Subcutaneous abdominal adipose tissue (tissue), 5 donors: ENCODE results near the gene NOX1.

Source experiments
- H3K27ac ChIP-seq: one replicate; pipeline ENCODE4 v1.7.0; 2013; ENCODE audit warnings: low read depth, mild to moderate bottlenecking, inconsistent platforms, low read length, moderate library complexity
- H3K27me3 ChIP-seq, 5 donors: one replicate each; pipeline ENCODE4 v1.7.0; 2013; ENCODE audit warnings: low read length in 5 of 5, inconsistent platforms in 1 of 5; ENCODE audit not compliant: control insufficient read depth in 5 of 5, insufficient read depth in 4 of 5
- H3K36me3 ChIP-seq, 5 donors: one replicate each; pipeline ENCODE4 v1.7.0; 2013; ENCODE audit warnings: low read length in 5 of 5; ENCODE audit not compliant: control insufficient read depth in 5 of 5, insufficient read depth in 5 of 5
- H3K4me1 ChIP-seq, 5 donors: one replicate each; pipeline ENCODE4 v1.7.0; 2013; ENCODE audit warnings: low read length in 5 of 5, mild to moderate bottlenecking in 3 of 5, moderate library complexity in 1 of 5; ENCODE audit not compliant: control insufficient read depth in 5 of 5, insufficient read depth in 5 of 5
- H3K4me3 ChIP-seq, 5 donors: one replicate each; pipeline ENCODE4 v1.7.0; 2013; ENCODE audit warnings: low read length in 5 of 5, low read depth in 1 of 5
- H3K9ac ChIP-seq, 5 donors: one replicate each; pipeline ENCODE4 v1.7.0; 2013; ENCODE audit warnings: low read length in 5 of 5, mild to moderate bottlenecking in 4 of 5, moderate library complexity in 3 of 5
- H3K9me3 ChIP-seq, 5 donors: one replicate each; pipeline ENCODE4 v1.7.0; 2013; ENCODE audit warnings: low read length in 5 of 5; ENCODE audit not compliant: control insufficient read depth in 5 of 5
- donor health status: healthy.
- donor health status: healthy.
- donor health status: healthy.
- donor health status: healthy.
- donor health status: healthy.

The NOX1 gene

GRCh38 chrX:100874325-100874724 lies at the start of gene NOX1:
Gene NOX1, minus strand, starts transcription at chrX:100874359. Its CDS starts 220 bp downstream, at chrX:100874139.
- no peaks in the 10 kb centered on the region for H3K9me3 ChIP-seq
- no peak within 1 kb of the TSS for H3K27ac ChIP-seq
- H3K4me3 ChIP-seq: no peak within 1 kb of the TSS
- H3K27me3 ChIP-seq: peaks cover 0 to 16% (median 3%) of the 10 kb centered on the region in 5 donors
- H3K36me3 ChIP-seq: no peaks in the 10 kb centered on the region
- no peak within 1 kb of the TSS for H3K9ac ChIP-seq
- no peaks in the 10 kb centered on the region for H3K4me1 ChIP-seq

GRCh38 chrX:100915562-100915961 lies 41.4 kb upstream of the NOX1 start:
- Histone ChIP-seq H3K4me3 (no peak overlapping the region), H3K4me1 (no peaks in the 10 kb centered on the region), H3K9ac (no peak overlapping the region), H3K36me3 (no peaks in the 10 kb centered on the region), H3K27ac (no peak overlapping the region), H3K9me3 (no peaks in the 10 kb centered on the region), H3K27me3 (peaks cover 0 to 8% (median 0%) of the 10 kb centered on the region in 5 donors)

- no peak overlapping the region for H3K9ac ChIP-seq
- no peaks in the 10 kb centered on the region for H3K4me1 ChIP-seq
- H3K27me3 ChIP-seq: peaks cover 0 to 10% (median 2%) of the 10 kb centered on the region in 5 donors
- no peak overlapping the region for H3K4me3 ChIP-seq
- no peak overlapping the region for H3K27ac ChIP-seq
- no peaks in the 10 kb centered on the region for H3K36me3 ChIP-seq
- no peaks in the 10 kb centered on the region for H3K9me3 ChIP-seq
Measured at GRCh38 chrX:100913111-100913510, 39.0 kb upstream of the NOX1 start.

- Histone ChIP-seq H3K27me3 (peaks cover 0 to 10% (median 2%) of the 10 kb centered on the region in 5 donors), H3K27ac (no peak overlapping the region), H3K4me1 (no peaks in the 10 kb centered on the region), H3K4me3 (no peak overlapping the region), H3K9ac (no peak overlapping the region), H3K36me3 (no peaks in the 10 kb centered on the region), H3K9me3 (no peaks in the 10 kb centered on the region)
Measured at GRCh38 chrX:100911731-100912130, 37.6 kb upstream of the NOX1 start.

- H3K9me3 ChIP-seq: peaks cover 0 to 10% (median 3%) of the 10 kb centered on the region in 5 donors
- H3K27ac ChIP-seq: no peak overlapping the region
Measured at GRCh38 chrX:100905620-100906019, 31.5 kb upstream of the NOX1 start.

GRCh38 chrX:100904433-100904832 lies 30.3 kb upstream of the NOX1 start:
- H3K9me3 ChIP-seq: peaks cover 0 to 10% (median 3%) of the 10 kb centered on the region in 5 donors
- H3K36me3 ChIP-seq: no peaks in the 10 kb centered on the region
- H3K27ac ChIP-seq: no peak overlapping the region
- no peaks in the 10 kb centered on the region for H3K4me1 ChIP-seq
- no peak overlapping the region for H3K4me3 ChIP-seq
- H3K9ac ChIP-seq: no peak overlapping the region
- peaks cover 0 to 4% (median 2%) of the 10 kb centered on the region in 5 donors for H3K27me3 ChIP-seq

More at GRCh38 chrX:100905620-100906019, 31.5 kb upstream of the NOX1 start:
- H3K27me3 ChIP-seq: peaks cover 0 to 4% (median 2%) of the 10 kb centered on the region in 5 donors
- H3K4me3 ChIP-seq: no peak overlapping the region
- H3K36me3 ChIP-seq: no peaks in the 10 kb centered on the region
- H3K9ac ChIP-seq: no peak overlapping the region
- no peaks in the 10 kb centered on the region for H3K4me1 ChIP-seq

GRCh38 chrX:100895365-100896075 lies 21.4 kb upstream of the NOX1 start:
- Histone ChIP-seq H3K9ac (no peak overlapping the region), H3K27me3 (peaks cover 0 to 4% (median 0%) of the 10 kb centered on the region in 5 donors), H3K4me3 (no peak overlapping the region), H3K36me3 (no peaks in the 10 kb centered on the region), H3K27ac (no peak overlapping the region), H3K9me3 (no peaks in the 10 kb centered on the region), H3K4me1 (no peaks in the 10 kb centered on the region)

- H3K4me1 ChIP-seq: no peaks in the 10 kb centered on the region
- no peaks in the 10 kb centered on the region for H3K36me3 ChIP-seq
- no peak overlapping the region for H3K4me3 ChIP-seq
- H3K27me3 ChIP-seq: peaks cover 0 to 9% (median 3%) of the 10 kb centered on the region in 5 donors
- H3K9me3 ChIP-seq: peaks cover 0 to 3% (median 0%) of the 10 kb centered on the region in 5 donors
- no peak overlapping the region for H3K9ac ChIP-seq
- no peak overlapping the region for H3K27ac ChIP-seq
Measured at GRCh38 chrX:100883654-100884053, 9.5 kb upstream of the NOX1 start.

GRCh38 chrX:100880368-100880767 lies 6.2 kb upstream of the NOX1 start:
- Histone ChIP-seq H3K27ac (no peak overlapping the region), H3K27me3 (peaks cover 0 to 5% (median 3%) of the 10 kb centered on the region in 5 donors), H3K36me3 (no peaks in the 10 kb centered on the region), H3K4me1 (no peaks in the 10 kb centered on the region), H3K4me3 (no peak overlapping the region), H3K9ac (no peak overlapping the region), H3K9me3 (no peaks in the 10 kb centered on the region)

- no peak overlapping the region for H3K27ac ChIP-seq
- no peaks in the 10 kb centered on the region for H3K36me3 ChIP-seq
- no peak overlapping the region for H3K4me3 ChIP-seq
- no peak overlapping the region for H3K9ac ChIP-seq
- H3K9me3 ChIP-seq: no peaks in the 10 kb centered on the region
- H3K4me1 ChIP-seq: no peaks in the 10 kb centered on the region
- peaks cover 0 to 16% (median 3%) of the 10 kb centered on the region in 5 donors for H3K27me3 ChIP-seq
Measured at GRCh38 chrX:100871594-100872560, 2.3 kb downstream of the NOX1 start.
